ENCODE results near the gene GBP3.
A peak's percentile ranks its signal among the peaks of the same experiment; 100 is the strongest.
"Not testable (repeated sequence)": the region's sequence is repeated elsewhere in the genome, so short reads cannot be mapped to it uniquely, and the experiment has no call there.

Gene GBP3

GRCh38 chr1:89022167-89022959 lies at the start of gene GBP3:
TSS of gene GBP3 (minus strand) at chr1:89022866. CDS start at chr1:89020721, 2,145 bp downstream.
- DNase-seq (ENCODE audit: low read depth), result peak; percentile 54

- DNase-seq (ENCODE audit: low read depth), result no peak
These were observed 47.8 kb upstream of the GBP3 start for GRCh38 chr1:89070509-89070908.

- no peak for DNase-seq (ENCODE audit: low read depth)
These were observed 47.3 kb upstream of the GBP3 start for GRCh38 chr1:89069951-89070350.

- DNase-seq (ENCODE audit: low read depth), result peak; percentile 61
These were observed 45.6 kb upstream of the GBP3 start for GRCh38 chr1:89068291-89068690.

- DNase-seq (ENCODE audit: low read depth), result peak; percentile 86
These were observed 42.6 kb upstream of the GBP3 start, which contains the start of gene GBP1 for GRCh38 chr1:89065079-89065868. TSS of gene GBP1 (minus strand) at chr1:89065208. CDS start at chr1:89063234, 1,974 bp downstream.

GRCh38 chr1:89064632-89065031 lies 42.0 kb upstream of the GBP3 start:
- no peak for DNase-seq (ENCODE audit: low read depth)

- DNase-seq (ENCODE audit: low read depth), result no peak
These were observed 40.4 kb upstream of the GBP3 start for GRCh38 chr1:89063094-89063493.

- no peak for DNase-seq (ENCODE audit: low read depth)
These were observed 37.4 kb upstream of the GBP3 start for GRCh38 chr1:89060091-89060490.

GRCh38 chr1:89051955-89052312 lies 29.3 kb upstream of the GBP3 start:
- DNase-seq (ENCODE audit: low read depth), result no peak

GRCh38 chr1:89051300-89051954 lies 28.8 kb upstream of the GBP3 start:
- DNase-seq (ENCODE audit: low read depth), result no peak

GRCh38 chr1:89050649-89051033 lies 28.0 kb upstream of the GBP3 start:
- no peak for DNase-seq (ENCODE audit: low read depth)

GRCh38 chr1:89049901-89050648 lies 27.4 kb upstream of the GBP3 start:
- DNase-seq (ENCODE audit: low read depth), result not testable (repeated sequence)

GRCh38 chr1:89049187-89049586 lies 26.5 kb upstream of the GBP3 start:
- DNase-seq (ENCODE audit: low read depth), result not testable (repeated sequence)

- DNase-seq (ENCODE audit: low read depth), result no peak
These were observed 25.1 kb upstream of the GBP3 start for GRCh38 chr1:89047734-89048133.

GRCh38 chr1:89046318-89047183 lies 23.9 kb upstream of the GBP3 start:
- not testable (repeated sequence) for DNase-seq (ENCODE audit: low read depth)

- DNase-seq (ENCODE audit: low read depth), result no peak
These were observed 22.5 kb upstream of the GBP3 start for GRCh38 chr1:89044970-89045721.

GRCh38 chr1:89043940-89044339 lies 21.3 kb upstream of the GBP3 start:
- no peak for DNase-seq (ENCODE audit: low read depth)

- no peak for DNase-seq (ENCODE audit: low read depth)
These were observed 19.8 kb upstream of the GBP3 start for GRCh38 chr1:89042491-89042890.

- DNase-seq (ENCODE audit: low read depth), result no peak
These were observed 19.1 kb upstream of the GBP3 start for GRCh38 chr1:89041721-89042120.

GRCh38 chr1:89041119-89041641 lies 18.5 kb upstream of the GBP3 start:
- DNase-seq (ENCODE audit: low read depth), result peak; percentile 50

All from stromal cell of bone marrow (primary cell).